Erythroblast (primary cell): ENCODE data around the gene INTS11.

Source experiments
- DNase-seq, 2 experiments: peaks; one replicate each; lab custom pipeline; 2025; lab: John Stamatoyannopoulos, UW
- GATA1 ChIP-seq: IDR thresholded peaks from 2 replicates; pipeline ENCODE4 v1.6.1; 2011; ENCODE audit warnings: low read depth, mild to moderate bottlenecking, control low read depth, low read length, moderate library complexity
- POLR2A ChIP-seq: IDR thresholded peaks from 2 replicates; pipeline ENCODE4 v1.6.1; 2011; ENCODE audit warnings: mild to moderate bottlenecking, low read length

INTS11 gene

GRCh38 chr1:1312450-1313314 is 11.8 kb downstream of the INTS11 start:
- DNase-seq: no peak
- TF ChIP-seq GATA1: no peak
- TF ChIP-seq POLR2A: no peak

- TF ChIP-seq GATA1: no peak
- no peak for TF ChIP-seq POLR2A
- DNase-seq: no peak
These were observed 13.1 kb downstream of the INTS11 start for GRCh38 chr1:1311107-1312104.

DNA sequence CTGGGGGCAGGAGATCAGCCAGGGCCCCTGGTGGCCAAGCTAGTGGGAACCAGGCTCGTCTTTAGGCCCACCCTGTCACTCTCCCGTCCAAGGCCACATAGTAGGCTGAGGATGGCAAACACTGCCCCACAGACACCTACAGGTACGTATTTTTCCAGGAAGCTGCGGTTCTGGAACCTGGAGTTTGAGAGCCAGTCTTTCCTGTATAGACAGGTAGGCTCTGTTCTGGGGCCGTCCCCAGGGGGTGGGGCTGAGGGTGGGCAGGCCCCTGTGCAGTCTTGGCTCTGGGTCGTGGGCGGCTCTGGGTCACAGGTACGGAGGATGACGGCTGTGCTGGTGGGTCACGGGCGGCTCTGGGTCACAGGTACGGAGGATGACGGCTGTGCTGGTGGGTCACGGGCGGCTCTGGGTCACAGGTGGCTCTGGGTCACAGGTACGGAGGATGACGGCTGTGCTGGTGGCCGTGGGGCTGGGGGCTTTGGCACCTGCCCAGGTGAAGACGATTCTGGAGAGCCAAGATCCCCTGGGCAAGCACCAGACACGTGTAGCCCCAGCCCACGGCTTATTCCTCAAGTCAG is 13.9 kb downstream of the INTS11 start:
- TF ChIP-seq POLR2A: no peak
- no peak for TF ChIP-seq GATA1
- DNase-seq: no peak

GRCh38 chr1:1310109-1310385 is 14.4 kb downstream of the INTS11 start:
- TF ChIP-seq GATA1: no peak
- TF ChIP-seq POLR2A: no peak
- DNase-seq: no peak

DNA sequence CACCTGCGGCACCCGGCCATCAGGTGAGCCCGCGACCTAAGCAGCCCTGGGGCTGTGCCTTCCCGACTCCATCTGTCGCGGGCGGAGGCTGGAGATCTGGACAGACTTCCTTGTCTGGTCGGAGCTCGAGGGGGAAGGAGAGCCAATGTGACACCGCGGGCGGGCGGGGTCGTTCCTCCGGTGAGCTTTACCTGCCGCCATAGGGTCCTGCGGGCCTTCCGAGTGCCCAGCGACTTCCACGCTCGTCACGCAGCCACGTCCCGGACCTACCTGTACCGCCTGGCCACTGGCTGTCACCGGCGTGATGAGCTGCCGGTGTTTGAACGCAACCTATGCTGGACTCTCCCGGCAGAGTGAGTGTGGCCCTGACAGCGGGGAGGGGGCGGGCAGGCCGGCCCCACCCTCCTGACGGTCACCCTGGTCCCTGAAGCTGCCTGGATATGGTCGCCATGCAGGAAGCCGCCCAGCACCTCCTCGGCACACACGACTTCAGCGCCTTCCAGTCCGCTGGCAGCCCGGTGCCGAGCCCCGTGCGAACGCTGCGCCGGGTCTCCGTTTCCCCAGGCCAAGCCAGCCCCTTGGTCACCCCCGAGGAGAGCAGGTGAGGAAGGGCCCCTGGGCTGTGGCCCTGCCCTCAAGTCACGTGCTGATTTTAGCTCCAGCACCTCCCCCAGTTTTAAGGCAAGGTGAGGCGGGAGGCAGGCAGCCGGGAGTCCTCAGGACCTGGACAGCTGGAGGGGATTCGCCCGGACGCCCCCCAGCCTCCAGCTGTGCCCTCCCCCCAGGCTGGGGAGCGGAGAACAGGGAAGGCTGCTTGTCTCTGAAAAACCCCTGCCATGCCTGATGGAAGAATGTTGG is 15.0 kb downstream of the INTS11 start:
- peak; percentile 51 to 60 for DNase-seq
- TF ChIP-seq POLR2A (no peak), GATA1 (no peak)

DNA sequence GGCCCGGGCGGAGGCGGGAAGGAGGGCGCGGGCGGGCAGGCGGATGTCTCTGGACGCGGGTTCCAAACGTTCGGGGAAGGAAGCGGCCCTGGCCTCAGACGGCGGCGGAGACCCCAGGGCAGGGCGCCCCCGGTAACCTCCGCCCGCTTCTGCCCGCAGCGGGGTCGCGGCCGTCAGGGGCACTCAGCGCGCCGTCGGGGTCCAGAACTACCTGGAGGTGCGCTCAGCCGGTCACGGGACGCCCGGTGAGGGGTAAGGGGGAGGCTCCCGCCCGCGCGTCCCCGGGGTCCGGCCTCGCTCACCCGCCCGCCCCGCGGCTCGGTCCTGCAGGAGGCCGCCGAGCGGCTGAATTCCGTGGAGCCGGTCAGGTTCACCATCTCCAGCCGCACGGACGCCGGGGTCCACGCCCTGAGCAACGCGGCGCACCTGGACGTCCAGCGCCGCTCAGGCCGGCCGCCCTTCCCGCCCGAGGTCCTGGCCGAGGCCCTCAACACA is 15.7 kb downstream of the INTS11 start:
- TF ChIP-seq GATA1 (no peak), POLR2A (no peak)
- DNase-seq: peak; percentile 57 to 63

GRCh38 chr1:1307923-1308755 is 16.3 kb downstream of the INTS11 start, which contains the start of the genes ACAP3 and PUSL1:
Gene ACAP3 (minus strand): TSS chr1:1307930. CDS start chr1:1307815, 115 bp downstream.
Gene PUSL1 (plus strand): TSS chr1:1308597. CDS start chr1:1308644, 47 bp downstream.
- peak; percentile 98 for DNase-seq
- TF ChIP-seq POLR2A: no peak
- TF ChIP-seq GATA1: no peak

DNA sequence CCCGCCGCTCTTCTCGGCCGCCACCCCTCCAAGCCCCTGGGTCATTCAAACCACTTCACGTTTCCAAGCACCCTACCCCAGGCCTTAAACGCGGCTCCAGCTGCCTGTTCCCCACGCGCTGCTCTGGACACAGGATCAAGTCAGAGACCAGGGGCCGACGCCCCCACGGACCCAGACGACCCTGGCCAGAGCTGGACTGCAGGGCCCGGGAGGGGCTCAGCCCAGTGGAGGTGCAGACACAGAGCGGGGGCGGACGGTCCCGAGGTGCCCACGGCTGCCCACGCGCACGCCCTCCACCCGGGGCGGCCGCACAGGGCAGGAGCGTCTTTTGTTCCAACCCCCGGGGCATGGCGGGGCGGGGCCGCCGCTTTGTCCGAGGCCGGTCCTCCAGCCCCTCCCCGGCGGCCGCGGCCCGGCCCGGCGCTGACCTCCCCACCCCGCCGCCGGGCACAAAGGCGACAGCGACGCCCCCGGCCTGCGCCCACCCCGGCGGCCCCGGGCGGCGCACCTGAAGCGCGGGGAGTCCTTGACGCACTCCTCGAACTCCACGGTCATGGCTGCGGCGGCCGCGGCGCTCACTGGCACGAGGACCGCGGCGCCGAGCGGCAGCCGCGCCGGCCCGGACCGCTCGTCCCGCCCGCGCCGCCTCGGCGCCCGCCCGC is 17.1 kb downstream of the INTS11 start:
- peak; percentile 51 to 65 for DNase-seq
- TF ChIP-seq GATA1 (no peak), POLR2A (no peak)

- TF ChIP-seq POLR2A (no peak), GATA1 (no peak)
- DNase-seq: peak in 1 of 2 experiments; percentile 55
These were observed 17.7 kb downstream of the INTS11 start for GRCh38 chr1:1306661-1307260.

GRCh38 chr1:1306070-1306660 is 18.3 kb downstream of the INTS11 start:
- peak; percentile 50 to 53 for DNase-seq
- TF ChIP-seq GATA1 (no peak), POLR2A (no peak)
